ENCODE measurements around the gene FGL2.

The FGL2 gene

DNA sequence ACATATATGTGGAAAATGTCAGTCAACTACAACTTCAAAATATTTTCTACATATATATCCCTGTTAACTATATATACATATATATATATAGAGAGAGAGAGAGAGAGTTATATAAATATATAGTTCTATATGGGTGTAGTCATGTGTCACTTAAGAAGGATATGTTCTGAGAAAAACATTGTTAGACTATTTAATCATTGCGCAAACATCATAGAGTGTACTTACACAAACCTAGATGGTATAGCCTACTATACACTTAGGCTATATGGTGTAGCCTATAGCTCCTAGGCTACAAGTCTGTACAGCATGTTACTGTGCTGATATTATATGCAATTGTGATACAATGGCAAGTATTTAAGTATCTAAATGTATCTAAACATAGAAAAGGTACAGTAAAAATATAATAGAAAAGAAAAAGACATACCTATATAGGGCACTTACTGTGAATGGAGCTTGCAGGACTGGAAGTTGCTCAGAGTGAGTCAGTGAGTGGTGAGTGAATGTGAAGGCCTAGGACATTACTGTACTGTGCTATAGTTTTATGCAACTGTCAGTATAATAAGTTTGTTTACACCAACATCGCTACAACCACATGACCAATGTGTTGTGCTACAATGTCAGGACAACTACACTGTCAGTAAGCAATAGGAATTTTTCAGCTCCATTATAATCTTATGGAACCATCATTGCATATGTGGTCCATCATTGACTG lies 18.0 kb upstream of the FGL2 start:
- no peak for TF ChIP-seq CTCF (IDR thresholded peaks at IDR 0.05; ENCODE audit: extremely low read depth, insufficient read depth, missing control alignments)
- in situ Hi-C loops (cut with MboI; ENCODE audit: low pct_unique_long_range_greater_than_20kb, low sequenced_read_pairs, unreplicated experiment), result no loop called here

GRCh38 chr7:77216181-77216845 lies 16.7 kb upstream of the FGL2 start:
- in situ Hi-C loops (cut with MboI; ENCODE audit: low pct_unique_long_range_greater_than_20kb, low sequenced_read_pairs, unreplicated experiment), result no loop called here
- no peak for DNase-seq (ENCODE audit: low spot score)

More for the DNA sequence above, 18.0 kb upstream of the FGL2 start:
- DNase-seq (ENCODE audit: low spot score), result no peak

DNA sequence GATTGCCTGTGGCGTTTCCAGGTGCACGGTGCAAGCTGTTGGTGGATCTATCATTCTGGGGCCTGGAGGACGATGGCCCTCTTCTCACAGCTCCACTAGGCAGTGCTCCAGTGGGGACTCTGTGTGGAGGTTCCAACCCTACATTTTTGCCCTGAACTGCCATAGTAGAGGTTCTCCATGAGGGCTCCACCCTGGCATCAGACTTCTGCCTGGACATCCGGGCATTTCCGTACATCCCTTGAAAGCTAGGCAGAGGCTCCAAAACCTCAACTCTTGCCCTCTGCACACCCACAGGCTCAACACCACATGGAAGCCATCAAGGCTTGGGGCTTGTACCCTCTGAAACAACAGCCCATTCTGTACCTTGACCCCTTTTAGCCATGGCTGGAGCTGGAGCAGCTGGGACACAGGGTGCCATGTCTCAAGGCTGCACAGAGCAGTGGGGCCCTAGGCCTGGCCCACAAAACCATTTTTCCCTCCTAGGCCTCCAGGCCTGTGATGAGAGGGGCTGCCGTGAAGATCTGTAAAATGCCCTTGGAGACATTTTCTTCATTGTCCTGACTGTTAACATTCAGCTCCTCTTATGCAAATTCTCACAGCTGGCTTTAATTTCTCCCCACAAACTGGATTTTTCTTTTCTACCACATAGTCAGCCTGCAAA lies 10.0 kb upstream of the FGL2 start:
- no peak for TF ChIP-seq CTCF (IDR thresholded peaks at IDR 0.05; ENCODE audit: extremely low read depth, insufficient read depth, missing control alignments)

More at GRCh38 chr7:77216181-77216845, 16.7 kb upstream of the FGL2 start:
- TF ChIP-seq CTCF (IDR thresholded peaks at IDR 0.05; ENCODE audit: extremely low read depth, insufficient read depth, missing control alignments), result no peak

DNA sequence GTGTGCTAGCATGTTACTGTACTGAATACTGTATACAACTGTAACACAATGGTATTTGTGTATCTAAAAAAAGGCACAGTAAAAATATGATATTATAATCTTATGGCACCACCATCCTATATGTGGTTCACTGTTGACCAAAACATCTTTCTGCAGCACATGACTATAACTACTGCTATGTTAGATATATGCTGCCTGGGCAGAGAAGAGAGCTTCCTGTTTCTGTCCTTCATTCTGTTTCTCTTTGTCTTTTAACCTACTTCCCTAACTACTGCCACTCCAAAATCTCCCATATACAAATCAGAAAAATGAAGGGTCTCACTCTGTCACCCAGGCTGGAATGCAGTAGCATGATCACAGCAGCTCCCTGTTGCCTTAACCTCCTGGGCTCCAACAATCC lies 8.8 kb upstream of the FGL2 start:
- TF ChIP-seq CTCF (IDR thresholded peaks at IDR 0.05; ENCODE audit: extremely low read depth, insufficient read depth, missing control alignments), result no peak
- in situ Hi-C loops (cut with MboI; ENCODE audit: low pct_unique_long_range_greater_than_20kb, low sequenced_read_pairs, unreplicated experiment), result no loop called here

More for the DNA sequence above, 10.0 kb upstream of the FGL2 start:
- in situ Hi-C loops (cut with MboI; ENCODE audit: low pct_unique_long_range_greater_than_20kb, low sequenced_read_pairs, unreplicated experiment), result no loop called here
- DNase-seq (ENCODE audit: low spot score), result no peak

GRCh38 chr7:77205706-77206105 lies 6.1 kb upstream of the FGL2 start:
- no peak for DNase-seq (ENCODE audit: low spot score)
- TF ChIP-seq CTCF (IDR thresholded peaks at IDR 0.05; ENCODE audit: extremely low read depth, insufficient read depth, missing control alignments), result no peak
- in situ Hi-C loops (cut with MboI; ENCODE audit: low pct_unique_long_range_greater_than_20kb, low sequenced_read_pairs, unreplicated experiment), result no loop called here

More for the DNA sequence above, 8.8 kb upstream of the FGL2 start:
- DNase-seq (ENCODE audit: low spot score), result no peak

- no peak for TF ChIP-seq CTCF (IDR thresholded peaks at IDR 0.05; ENCODE audit: extremely low read depth, insufficient read depth, missing control alignments)
- DNase-seq (ENCODE audit: low spot score), result peak; percentile 68
- in situ Hi-C loops (cut with MboI; ENCODE audit: low pct_unique_long_range_greater_than_20kb, low sequenced_read_pairs, unreplicated experiment), result no loop called here
Observed at GRCh38 chr7:77202481-77202976, 2.9 kb upstream of the FGL2 start.

All from GM13977 (cell line).